OCI-LY7 (cell line): Measurements from ENCODE around the gene LDB3. TPM values are rescaled to one million over a fixed set of nuclear protein-coding genes. Genes with fewer than 3 reads are reported as not detected.

ENCODE experiments used
- BruUV-seq: library from RNA; stranded (reverse); fragments of 400-500 nt; replicated peaks from 2 replicates; lab custom pipeline; 2021; lab: Mats Ljungman, UMichigan
- CTCF ChIA-PET: fragments of 300-600 bp; sonication (Branson Sonifier 250); formaldehyde crosslinking; loops from one replicate; lab custom pipeline; 2022; ENCODE audit warnings: antibody characterized with exemption; ENCODE audit not compliant: unreplicated experiment; lab: Charles Lee
- POLR2A ChIA-PET: fragments of 300-600 bp; sonication (Branson Sonifier 250); formaldehyde crosslinking; loops from one replicate; lab custom pipeline; 2022; ENCODE audit warnings: antibody characterized with exemption; lab: Charles Lee
- DNase-seq: peaks from one replicate; pipeline ENCODE4 v3.0.0-alpha.2; 2015; ENCODE audit warnings: low spot score
- H2AFZ ChIP-seq: fragments of 200-600 bp; sonication (generic), shearing (Covaris generic); 2 replicates; pipeline ENCODE4 v1.6.1; 2014; ENCODE audit warnings: mild to moderate bottlenecking, antibody characterized with exemption, low read length, moderate library complexity
- H3K27ac ChIP-seq: fragments of 200-600 bp; sonication (generic); 2 replicates; pipeline ENCODE4 v1.5.1; 2014; ENCODE audit warnings: mixed run types, low read depth, mild to moderate bottlenecking, moderate library complexity, low read length, inconsistent platforms; ENCODE audit not compliant: poor library complexity, severe bottlenecking
- H3K36me3 ChIP-seq: fragments of 200-600 bp; sonication (generic); 2 replicates; pipeline ENCODE4 v1.6.1; 2014; ENCODE audit warnings: mild to moderate bottlenecking, antibody characterized with exemption, low read length, moderate library complexity, mixed read lengths; ENCODE audit not compliant: insufficient read depth
- H3K4me1 ChIP-seq: fragments of 200-600 bp; sonication (generic); 2 replicates; pipeline ENCODE4 v1.5.1; 2014; ENCODE audit warnings: mild to moderate bottlenecking, low read length; ENCODE audit not compliant: insufficient read depth, poor library complexity, severe bottlenecking
- H3K4me2 ChIP-seq: fragments of 200-600 bp; sonication (generic); 2 replicates; pipeline ENCODE4 v1.6.1; 2014; ENCODE audit warnings: mild to moderate bottlenecking, low read length
- H3K4me3 ChIP-seq: fragments of 200-600 bp; sonication (generic); 2 replicates; pipeline ENCODE4 v1.5.1; 2014; ENCODE audit warnings: mild to moderate bottlenecking, low read depth, low read length; ENCODE audit not compliant: poor library complexity, severe bottlenecking
- H3K79me2 ChIP-seq: fragments of 200-600 bp; sonication (generic); 2 replicates; pipeline ENCODE4 v1.6.1; 2016; ENCODE audit warnings: low read depth, mild to moderate bottlenecking, low read length, moderate library complexity, mixed read lengths; ENCODE audit not compliant: insufficient read depth
- H3K9me2 ChIP-seq: fragments of 200-600 bp; sonication (generic); 2 replicates; pipeline ENCODE4 v1.6.1; 2016; ENCODE audit warnings: mild to moderate bottlenecking, low read length, mixed read lengths; ENCODE audit not compliant: insufficient read depth
- H3K9me3 ChIP-seq: fragments of 200-600 bp; sonication (generic); 2 replicates; pipeline ENCODE4 v1.6.1; 2014; ENCODE audit warnings: mild to moderate bottlenecking, mixed run types, low read length, mixed read lengths
- H4K20me1 ChIP-seq: fragments of 200-600 bp; sonication (generic); 2 replicates; pipeline ENCODE4 v1.6.1; 2014; ENCODE audit warnings: mild to moderate bottlenecking, antibody characterized with exemption, low read length, moderate library complexity, mixed read lengths; ENCODE audit not compliant: insufficient read depth
- CTCF ChIP-seq: fragments of 200-600 bp; sonication (generic); conservative IDR thresholded peaks from 2 replicates; pipeline ENCODE4 v1.5.1; 2014; ENCODE audit warnings: mild to moderate bottlenecking, antibody characterized with exemption, low read length, moderate library complexity, mixed read lengths
- EZH2phosphoT487 ChIP-seq: fragments of 200-600 bp; sonication (generic); IDR thresholded peaks from 2 replicates; pipeline ENCODE4 v1.6.1; 2018; ENCODE audit warnings: low read depth, borderline replicate concordance, mild to moderate bottlenecking, mixed run types, antibody characterized with exemption, low read length, moderate library complexity, mixed read lengths
- intact Hi-C: fragments of 100-400 bp; cut with micrococcal nuclease; formaldehyde crosslinking; loops from one replicate; pipeline ENCODE4 v1.10.0; 2022; ENCODE audit not compliant: unreplicated experiment
- total RNA-seq, 2 experiments: library from RNA; depleted of rRNA in 1 of 2; stranded (reverse); fragments of >200 nt in 1 of 2; shearing (Covaris generic) in 1 of 2; gene quantifications; 2 replicates each; pipeline ENCODE4 v1.2.3, GENCODE V29; 2014 to 2022

LDB3 gene
- total RNA-seq, 2 experiments from 2014 or later = 0.08 TPM; not detected in 1

GRCh38 chr10:86718556-86718955, 50.2 kb downstream of the LDB3 start:
- no TSS peak for BruUV-seq
- CTCF ChIA-PET = no interaction called here
- POLR2A ChIA-PET = no interaction called here

GRCh38 chr10:86721232-86721631, 52.9 kb downstream of the LDB3 start:
- no peak for DNase-seq
- CTCF ChIA-PET = no interaction called here
- H3K9me3 ChIP-seq = no peaks in the 10 kb centered on the region

More at GRCh38 chr10:86718556-86718955, 50.2 kb downstream of the LDB3 start:
- Histone ChIP-seq H3K4me3 (no peak overlapping the region), H4K20me1 (no peaks in the 10 kb centered on the region), H3K9me3 (no peaks in the 10 kb centered on the region), H3K27ac (no peak overlapping the region), H3K4me1 (peaks cover 4% of the 10 kb centered on the region), H2AFZ (no peak overlapping the region), H3K9me2 (no peaks in the 10 kb centered on the region), H3K79me2 (no peaks in the 10 kb centered on the region), H3K4me2 (no peak overlapping the region), H3K36me3 (no peaks in the 10 kb centered on the region)
- intact Hi-C loops = loop anchor here (10.0 kb wide), 1 partner anchor 246 kb away; the partner anchor contains the start of gene ADIRF
- no peak for DNase-seq
- no peak for TF ChIP-seq EZH2phosphoT487
- no peak for TF ChIP-seq CTCF

More at GRCh38 chr10:86721232-86721631, 52.9 kb downstream of the LDB3 start:
- no TSS peak for BruUV-seq
- POLR2A ChIA-PET = interaction anchor here (0.5 to 1.0 kb wide), 3 partner anchors 9 to 320 kb away, joined by 3 read pairs; no protein-coding TSS in a partner anchor
- intact Hi-C loops = no loop called here
- no peaks in the 10 kb centered on the region for H3K79me2 ChIP-seq
- no peaks in the 10 kb centered on the region for H3K36me3 ChIP-seq
- no peaks in the 10 kb centered on the region for H4K20me1 ChIP-seq
- no peak overlapping the region for H3K4me2 ChIP-seq
- H3K4me1 ChIP-seq = peaks cover 4% of the 10 kb centered on the region
- no peak overlapping the region for H2AFZ ChIP-seq
- no peaks in the 10 kb centered on the region for H3K9me2 ChIP-seq
- H3K4me3 ChIP-seq = no peak overlapping the region
- no peak overlapping the region for H3K27ac ChIP-seq
- TF ChIP-seq EZH2phosphoT487 = no peak
- TF ChIP-seq CTCF = no peak
